Amygdala (tissue), 56 donors: ENCODE results near the gene LRP1.
"Not testable (repeated sequence)": the region's sequence is repeated elsewhere in the genome, so short reads cannot be mapped to it uniquely, and the experiment has no call there.

Source experiments
- DNase-seq, 56 donors: peaks; one replicate each; lab custom pipeline; 2025; lab: John Stamatoyannopoulos, UW

Gene LRP1

DNA sequence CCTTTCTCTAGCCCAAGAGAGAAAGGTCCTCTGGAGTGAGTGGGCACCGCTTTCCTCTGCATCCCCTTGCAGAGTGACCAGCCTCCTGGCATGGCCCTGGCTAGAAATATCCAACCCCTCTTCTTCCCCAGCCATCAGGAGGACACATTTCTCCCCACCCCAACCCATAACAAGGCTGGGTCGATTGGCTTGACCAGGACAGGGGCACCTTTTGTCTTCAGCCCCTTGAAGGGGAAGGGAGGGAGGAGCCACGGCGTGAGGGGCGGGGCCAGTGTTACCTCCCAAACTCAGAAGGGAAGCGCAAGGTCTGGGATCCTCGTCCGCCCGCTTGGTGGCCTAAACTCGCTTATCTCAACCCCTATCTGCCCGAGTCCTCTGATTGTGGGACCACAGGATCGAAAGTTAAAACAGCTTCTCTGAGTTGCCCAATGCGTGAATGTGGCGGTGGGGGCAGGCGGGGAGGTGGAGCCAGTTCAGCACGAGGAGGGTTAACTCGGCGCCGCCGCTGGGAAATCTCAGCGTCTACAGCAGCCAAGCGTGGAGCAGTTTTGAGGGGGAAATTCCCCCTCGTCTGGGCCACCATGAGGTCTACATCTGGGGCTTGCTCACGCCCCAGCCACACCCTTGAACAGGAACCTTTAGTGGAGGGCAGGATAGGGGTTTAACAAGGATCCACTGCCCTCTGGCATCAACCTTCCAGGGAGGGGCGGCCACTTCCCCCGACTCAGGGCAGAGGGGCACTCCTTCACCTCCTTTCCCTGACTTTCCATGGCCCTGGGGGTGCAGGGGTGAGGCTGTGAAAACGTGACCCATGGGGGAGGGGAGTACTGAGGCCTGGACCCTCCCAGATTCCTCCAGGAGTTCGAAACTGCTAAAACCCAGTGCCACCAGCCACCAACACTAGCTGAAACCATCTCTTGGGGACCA is 17.9 kb upstream of the LRP1 start:
- peak in 17 of 56 donors; percentile 8 to 58 (median 31) for DNase-seq

DNA sequence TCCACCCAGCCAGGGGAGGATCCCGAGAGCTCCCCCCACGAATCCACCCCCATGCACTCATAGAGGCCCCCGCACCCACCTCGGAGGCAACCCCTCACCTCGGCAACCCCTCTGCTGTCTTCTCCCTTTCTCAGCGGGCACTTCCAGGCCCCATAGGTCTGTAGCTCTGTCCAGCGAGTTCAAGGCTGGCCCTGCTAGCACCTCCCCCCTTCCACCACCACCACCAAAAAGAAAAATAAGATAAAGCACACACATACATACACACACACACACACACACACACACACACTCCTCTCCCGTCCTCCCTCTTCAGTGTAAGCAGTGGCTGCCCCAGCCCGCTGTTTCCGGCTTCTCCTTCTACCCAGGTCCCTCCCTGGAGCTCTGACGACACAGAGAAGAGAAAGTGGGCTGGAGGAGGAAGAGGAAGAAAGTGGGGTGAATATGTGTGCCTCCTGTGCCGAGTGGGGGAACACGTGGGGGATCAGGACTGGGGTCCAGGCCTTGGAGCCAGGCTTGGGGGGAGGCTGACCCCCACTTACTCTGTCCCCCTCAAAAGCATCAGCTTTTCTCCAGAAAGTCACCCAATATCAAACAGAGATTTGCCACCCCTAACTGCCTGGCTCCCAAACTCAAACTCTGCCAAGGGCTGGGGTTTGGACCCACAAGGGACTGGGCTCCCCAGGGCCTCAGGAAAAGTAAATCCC is 17.1 kb upstream of the LRP1 start, which contains the start of gene STAT6:
TSS of gene STAT6 (minus strand) at position 332 of the 704 bp plus-strand sequence. CDS start 3,084 bp downstream, outside the sequence.
- peak in 40 of 56 donors; percentile 17 to 66 (median 46) for DNase-seq

DNA sequence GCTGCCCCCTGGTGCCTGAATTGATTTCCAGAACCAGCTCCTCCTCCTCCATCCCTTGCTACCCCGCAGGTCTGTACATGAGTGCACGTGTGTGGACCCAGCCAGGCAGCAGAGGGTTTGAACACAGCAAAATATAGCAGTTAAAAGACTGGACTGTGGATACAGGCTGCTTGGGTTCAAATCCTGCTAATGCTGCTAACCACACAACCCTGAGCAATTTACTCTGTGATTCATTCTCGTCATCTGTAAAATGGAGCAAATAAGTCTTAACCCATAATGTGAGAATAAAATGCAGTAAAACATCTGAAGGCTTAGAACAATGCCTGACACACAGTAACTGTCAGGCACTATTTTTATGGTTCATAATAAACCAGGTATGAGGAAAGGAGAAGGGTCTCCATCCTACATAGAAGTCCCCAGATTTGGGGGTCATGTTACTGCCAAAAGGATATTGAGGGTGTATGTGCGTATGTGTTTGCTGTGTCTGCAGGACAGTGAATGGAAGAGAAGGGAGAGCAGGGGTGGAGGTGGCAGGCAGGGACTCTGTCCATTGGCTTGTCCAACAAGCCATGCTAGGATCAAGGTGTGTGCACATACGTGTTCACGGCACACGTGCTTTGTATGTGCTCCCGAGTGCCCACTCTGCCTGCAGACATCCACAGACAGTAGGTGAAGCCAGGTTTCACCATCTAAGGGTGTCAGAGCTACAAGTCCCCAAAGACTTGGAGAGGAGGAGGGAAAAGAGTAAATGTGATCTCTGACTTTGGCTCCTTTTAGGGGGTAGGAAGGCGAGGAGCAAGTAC is 15.6 kb upstream of the LRP1 start:
- DNase-seq = peak in 7 of 56 donors; percentile 39 to 82 (median 66)

DNA sequence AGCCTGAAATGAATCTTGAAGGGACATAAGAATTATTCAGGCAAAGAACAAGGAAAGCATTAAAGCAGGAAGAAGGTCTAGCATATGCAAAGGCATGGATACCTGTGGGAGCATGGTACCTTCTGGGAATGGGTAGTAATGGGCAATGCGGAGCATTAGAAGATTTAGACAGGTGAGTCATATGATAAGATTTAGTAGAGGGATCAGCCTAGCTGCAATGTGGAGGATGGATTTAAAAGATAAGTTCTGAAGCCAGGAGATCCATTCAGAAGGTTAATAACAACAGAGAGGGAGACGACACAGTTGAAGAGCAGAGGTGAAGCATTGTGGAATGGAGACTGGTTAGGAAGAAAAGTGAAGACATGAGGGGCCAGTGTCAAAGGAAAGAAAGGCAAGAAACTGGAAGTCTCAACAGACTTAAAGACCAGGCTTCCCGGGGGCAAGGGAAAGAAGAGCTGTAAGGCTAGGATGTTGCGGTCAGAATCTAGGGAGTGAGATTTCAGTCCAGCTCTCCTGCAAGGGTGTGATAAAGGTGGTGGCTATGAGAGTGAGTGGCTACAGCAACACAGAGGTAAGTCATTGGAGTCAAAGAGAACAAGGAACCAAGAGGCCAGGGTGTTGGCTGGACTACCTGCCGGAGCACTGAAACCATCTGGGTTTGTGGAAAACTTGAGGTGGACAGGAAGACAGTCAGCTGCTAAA is 11.6 kb upstream of the LRP1 start:
- DNase-seq = no peak

DNA sequence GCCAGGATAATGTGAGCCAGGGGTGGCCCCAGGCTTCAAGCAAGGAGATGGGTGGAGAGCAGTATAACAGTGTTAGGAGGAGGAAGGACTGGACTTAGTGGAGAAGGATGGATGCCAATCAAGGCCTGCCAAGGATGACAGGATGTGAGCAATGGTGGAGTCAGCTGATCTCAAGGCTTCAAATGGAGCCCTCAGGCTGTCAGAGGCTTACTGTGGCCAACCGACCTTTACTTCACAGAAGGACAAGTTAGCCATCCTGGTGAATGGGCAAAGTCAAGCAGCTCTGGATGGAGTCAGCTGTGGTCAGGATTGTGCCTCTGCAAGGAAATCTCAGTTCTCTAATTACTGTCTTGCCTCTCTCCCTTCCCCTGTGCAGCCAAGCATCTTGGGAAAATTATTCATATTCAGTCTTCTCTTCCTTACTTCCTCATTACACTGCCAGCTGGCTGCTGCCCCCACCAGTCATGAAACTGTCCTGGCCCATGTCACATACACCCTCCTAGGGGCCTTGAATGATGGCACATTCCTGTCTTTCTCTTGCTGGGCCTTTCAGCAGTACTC is 9.5 kb upstream of the LRP1 start:
- DNase-seq = no peak

DNA sequence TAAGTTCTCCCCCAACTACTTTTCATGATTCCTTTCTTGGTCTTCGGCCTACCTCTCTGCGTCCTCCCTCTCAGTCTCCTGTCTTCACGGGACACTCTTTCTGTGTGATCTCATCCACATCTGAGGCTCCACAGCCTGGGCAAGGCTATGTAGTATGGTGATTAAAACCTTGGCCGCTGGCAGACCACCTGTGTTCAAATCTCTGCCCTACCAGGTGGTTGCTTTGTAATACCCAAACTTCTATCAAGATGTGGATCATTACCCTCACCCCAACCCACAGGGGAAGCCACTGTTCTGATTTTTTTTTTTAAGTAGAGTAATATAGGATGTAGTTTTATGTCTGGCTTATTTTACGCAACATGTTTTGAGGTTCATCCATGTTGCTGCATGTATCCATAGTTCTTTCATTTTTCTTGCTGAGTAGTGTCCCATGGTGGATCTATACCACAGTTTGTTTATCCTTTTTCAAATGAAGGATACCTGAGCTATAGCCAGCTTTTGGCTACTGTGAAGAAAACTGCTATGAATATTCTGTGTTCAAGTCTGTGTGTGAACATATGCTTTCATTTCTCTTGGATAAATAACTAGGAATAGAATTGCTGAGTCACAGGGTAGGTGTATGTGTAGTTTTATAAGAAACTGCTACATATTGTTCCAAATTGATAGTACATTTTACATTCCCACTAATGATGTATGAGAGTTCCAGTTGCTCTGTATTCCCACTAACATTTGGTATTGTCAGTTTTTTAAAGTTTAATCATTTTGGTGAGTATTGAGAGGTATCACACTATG is 8.8 kb upstream of the LRP1 start:
- DNase-seq = no peak

DNA sequence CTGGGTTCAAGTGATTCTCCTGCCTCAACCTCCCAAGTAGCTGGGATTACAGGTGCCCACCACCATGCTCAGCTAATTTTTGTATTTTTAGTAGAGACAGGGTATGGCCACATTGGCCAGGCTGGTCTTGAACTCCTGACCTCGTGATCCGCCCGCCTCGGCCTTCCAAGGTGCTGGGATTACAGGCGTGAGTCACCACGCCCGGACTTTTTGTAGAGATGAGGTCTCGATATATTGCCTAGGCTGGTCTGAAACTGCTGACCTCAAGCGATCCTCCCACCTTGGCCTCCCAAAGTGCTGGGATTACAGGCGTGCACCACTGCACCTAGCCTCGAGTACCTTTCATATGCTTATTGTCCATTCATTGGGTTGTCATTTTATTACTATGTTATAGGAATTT is 7.6 kb upstream of the LRP1 start:
- DNase-seq = not testable (repeated sequence)

DNA sequence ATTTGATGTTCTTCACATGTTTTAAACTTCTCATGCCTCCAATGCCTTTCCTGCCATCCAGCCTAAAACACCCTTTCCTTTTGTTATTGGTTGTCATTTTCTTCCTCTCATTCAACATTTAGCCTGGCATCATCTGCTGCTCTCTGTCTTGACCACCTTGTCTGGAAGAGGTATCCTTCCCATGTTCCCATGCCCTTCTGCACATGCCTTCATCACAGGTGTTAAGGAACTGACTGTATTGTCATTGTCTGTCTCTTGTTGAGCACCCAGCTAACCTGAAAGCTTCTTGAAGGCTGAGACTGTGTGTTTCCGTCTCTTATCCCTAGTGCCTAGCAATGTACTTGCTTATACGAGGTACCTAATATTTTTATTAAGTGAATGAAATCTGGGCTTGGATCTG is 4.5 kb upstream of the LRP1 start:
- DNase-seq = no peak

DNA sequence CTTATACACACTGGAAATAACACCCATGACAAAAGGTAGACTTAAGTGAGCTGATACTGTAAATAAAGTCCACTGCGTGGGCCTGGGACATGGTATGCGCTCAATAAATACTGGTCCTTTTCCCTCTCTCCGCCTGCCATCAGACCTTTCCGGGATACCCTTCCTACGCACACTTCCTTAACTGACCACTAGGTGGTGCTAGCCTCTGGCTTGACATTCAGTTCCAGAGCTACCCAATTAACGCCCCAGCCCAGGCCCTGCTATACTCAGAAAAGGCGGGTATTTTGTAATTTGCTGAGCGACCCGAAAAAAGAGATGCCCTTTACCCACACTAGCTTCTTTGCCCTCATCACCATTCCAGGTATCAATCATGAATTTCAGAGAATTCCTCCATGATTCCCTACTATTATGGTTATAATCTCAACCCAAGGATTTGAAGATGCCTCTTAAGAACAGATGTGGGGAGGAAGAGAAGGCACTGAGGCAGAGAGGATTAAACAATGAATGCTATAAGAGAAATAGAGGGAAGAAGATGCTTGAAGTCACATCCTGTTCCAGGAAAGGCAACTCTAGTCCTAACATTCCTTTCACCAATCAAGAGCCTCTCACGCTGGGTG is 3.9 kb upstream of the LRP1 start:
- peak in 48 of 56 donors; percentile 11 to 88 (median 53) for DNase-seq

DNA sequence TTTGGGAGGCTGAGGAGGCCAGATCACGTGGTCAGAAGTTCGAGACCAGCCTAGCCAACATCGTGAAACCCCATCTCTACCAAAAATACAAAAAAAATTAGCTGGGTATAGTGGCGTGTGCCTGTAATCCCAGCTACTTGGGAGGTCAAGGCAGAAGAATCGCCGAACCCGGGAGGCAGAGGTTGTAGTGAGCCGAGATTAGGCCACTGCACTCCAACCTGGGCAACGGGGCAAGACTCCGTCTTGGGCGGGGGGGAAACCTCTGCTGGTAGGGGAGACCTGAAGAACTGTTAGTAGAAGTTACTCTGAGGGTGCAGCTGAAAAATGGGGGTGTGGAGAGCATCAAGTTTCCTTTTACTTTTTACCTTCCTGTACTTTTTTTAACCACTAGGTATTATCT is 2.2 kb upstream of the LRP1 start:
- DNase-seq = no peak

DNA sequence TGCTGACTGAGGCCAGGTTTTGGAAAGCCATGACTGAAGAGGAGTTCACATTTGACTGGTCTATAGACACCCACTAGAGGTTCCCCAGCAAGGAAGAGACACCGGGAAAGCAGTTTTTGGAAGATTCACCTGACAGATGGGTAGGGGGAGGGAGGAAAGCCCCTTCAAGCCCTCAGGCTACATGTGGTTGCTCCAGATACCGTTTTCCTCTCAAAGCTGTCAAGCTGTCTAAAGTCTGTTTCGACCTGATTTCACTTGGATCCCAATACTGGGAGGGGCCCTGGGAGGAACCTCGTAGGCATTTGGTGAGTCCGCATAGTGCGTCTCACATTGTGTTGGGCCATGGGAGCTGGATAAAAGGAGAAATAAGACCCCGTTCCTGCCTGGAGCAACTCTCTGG is 1.7 kb upstream of the LRP1 start:
- DNase-seq = no peak

DNA sequence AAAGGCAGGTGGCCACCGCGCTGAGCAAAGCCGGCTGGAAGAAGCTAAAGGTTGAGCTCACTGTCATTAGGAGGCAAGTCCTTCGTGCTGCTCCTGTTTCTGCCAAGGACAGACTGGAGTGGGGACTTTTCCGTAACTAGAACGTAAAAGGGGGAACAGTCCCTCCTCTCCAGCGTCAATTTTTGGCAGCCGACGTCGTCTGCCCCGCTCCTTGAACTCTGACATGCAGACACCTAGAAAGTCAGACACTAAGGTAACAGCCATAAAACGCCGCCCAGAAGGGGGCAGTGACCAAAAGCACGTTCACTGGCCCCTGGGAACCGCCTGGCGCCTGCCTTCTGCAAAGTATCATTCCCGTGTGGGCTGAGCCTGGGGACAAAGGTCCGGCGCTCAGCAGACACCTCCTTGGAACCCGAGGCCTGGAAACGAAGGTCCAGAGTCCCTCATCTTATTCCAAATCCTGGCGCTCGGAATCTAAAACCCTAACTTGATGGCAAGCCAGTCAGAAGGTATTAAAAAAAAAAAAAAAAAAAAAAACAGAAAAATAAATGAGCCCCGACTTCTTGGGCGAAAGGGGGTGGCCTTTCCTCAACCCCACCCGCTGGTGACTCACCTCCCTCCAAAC is 1.1 kb upstream of the LRP1 start:
- peak in 26 of 56 donors; percentile 11 to 59 (median 33) for DNase-seq

DNA sequence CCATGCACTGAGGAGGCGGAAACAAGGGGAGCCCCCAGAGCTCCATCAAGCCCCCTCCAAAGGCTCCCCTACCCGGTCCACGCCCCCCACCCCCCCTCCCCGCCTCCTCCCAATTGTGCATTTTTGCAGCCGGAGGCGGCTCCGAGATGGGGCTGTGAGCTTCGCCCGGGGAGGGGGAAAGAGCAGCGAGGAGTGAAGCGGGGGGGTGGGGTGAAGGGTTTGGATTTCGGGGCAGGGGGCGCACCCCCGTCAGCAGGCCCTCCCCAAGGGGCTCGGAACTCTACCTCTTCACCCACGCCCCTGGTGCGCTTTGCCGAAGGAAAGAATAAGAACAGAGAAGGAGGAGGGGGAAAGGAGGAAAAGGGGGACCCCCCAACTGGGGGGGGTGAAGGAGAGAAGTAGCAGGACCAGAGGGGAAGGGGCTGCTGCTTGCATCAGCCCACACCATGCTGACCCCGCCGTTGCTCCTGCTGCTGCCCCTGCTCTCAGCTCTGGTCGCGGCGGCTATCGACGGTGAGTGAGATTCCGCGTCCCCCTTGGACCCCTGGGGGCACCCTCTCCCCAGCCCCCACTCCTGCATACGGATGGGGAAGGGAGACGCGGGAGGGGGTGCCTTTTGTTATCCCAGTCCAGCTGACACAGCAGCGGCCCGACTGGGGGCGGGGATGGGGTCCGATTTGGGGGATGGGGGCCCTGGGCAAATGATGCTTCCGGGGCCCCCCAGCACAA is 400 bp downstream of the LRP1 start:
- DNase-seq = peak in 4 of 56 donors; percentile 26 to 39 (median 32)

DNA sequence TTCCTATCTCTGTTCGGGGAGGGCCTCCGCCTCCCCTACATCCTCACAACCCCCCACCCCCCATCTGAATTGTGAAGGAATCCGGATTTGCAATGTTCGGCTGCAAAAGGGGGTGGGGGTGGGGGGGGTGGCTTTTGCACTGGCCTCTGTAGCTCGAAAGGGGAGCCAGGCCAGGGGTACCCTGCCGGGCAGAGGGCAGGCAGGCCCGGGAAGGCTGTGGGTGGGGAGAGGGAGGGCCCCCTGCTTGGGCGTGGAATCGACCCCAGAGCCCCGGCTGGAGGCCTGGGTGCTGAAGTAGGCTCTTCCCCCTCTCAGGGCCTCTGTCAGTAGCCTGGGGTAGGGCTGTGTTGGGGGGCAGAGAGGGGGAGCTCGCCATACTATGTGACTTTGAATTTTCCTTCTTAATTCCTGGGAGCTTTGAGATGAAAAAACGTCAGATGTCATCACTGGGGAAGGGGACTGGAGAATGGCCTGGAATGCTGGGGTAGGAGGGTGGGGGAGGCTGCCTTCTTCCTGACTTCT is 1.1 kb downstream of the LRP1 start:
- DNase-seq = peak in 1 of 56 donors; percentile 49

DNA sequence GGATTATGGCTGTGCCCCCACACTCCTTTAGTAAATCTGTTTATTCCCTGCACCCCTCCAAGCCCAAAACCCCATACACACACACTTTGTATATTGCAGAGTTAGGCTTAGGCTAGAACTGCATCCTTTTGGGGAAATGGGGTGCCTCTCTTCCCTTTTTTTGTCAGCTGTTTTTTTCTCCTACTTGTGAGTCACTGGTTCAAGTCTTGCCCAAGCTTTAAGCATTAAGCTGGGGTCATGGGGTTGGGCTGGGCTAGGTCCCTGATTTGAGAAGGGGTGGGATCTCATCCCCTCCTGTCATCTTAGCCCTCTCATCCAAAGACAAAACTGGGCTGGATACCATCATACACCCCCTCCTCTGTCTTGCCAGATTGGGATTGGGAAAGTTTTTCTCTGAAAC is 1.6 kb downstream of the LRP1 start:
- DNase-seq = no peak

DNA sequence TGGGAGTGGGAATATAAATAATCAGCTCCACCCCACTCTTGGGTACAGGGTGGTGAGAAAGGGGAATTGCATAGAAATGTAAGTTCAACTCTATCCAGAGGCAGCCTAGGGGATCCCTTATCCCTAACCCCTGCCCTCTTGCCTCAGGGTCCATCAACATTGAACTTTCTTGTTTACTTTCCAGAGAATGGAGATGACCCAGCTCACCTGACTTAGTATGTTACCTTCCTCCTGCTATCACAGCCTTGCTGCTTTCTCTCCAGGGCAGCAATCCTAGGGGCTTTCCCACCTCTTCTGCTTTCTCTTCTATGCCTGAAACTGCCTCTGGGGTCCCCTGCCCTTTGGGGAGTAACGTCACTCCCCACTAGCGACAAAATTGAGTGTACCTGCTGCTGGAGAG is 2.7 kb downstream of the LRP1 start:
- no peak for DNase-seq
